BLaER1 treated with 17β-estradiol and CSF1 and Interleukin-3, amounts not matched to agents 10 nM and 100 nM (cell line): ENCODE data around the gene CABP4.
A peak's percentile ranks its signal among the peaks of the same experiment; 100 is the strongest.

Experiments used
- H3K27ac ChIP-seq, 11 experiments: shearing (Covaris generic); formaldehyde crosslinking; 2 replicates each; pipeline ENCODE4 v1.8.1; 2022
- H3K27me3 ChIP-seq, 11 experiments: shearing (Covaris generic); formaldehyde crosslinking; 2 replicates each; pipeline ENCODE4 v1.8.1; 2022
- H3K36me3 ChIP-seq, 11 experiments: shearing (Covaris generic); formaldehyde crosslinking; 2 replicates each; pipeline ENCODE4 v1.8.1; 2022
- H3K4me1 ChIP-seq, 10 experiments: shearing (Covaris generic); formaldehyde crosslinking; 2 replicates each; pipeline ENCODE4 v1.8.1; 2022
- H3K4me2 ChIP-seq, 11 experiments: shearing (Covaris generic); formaldehyde crosslinking; 2 replicates each; pipeline ENCODE4 v1.8.1; 2022
- H3K4me3 ChIP-seq, 10 experiments: shearing (Covaris generic); formaldehyde crosslinking; 2 replicates each; pipeline ENCODE4 v1.8.1; 2022
- H3K9ac ChIP-seq, 11 experiments: shearing (Covaris generic); formaldehyde crosslinking; 2 replicates each; pipeline ENCODE4 v1.8.1; 2022
- H3K9me3 ChIP-seq, 11 experiments: shearing (Covaris generic); formaldehyde crosslinking; replicated peaks in 1 of 11; 2 replicates each; pipeline ENCODE4 v1.8.1; 2022
- H4K20me1 ChIP-seq, 11 experiments: shearing (Covaris generic); formaldehyde crosslinking; 2 replicates each; pipeline ENCODE4 v1.8.1; 2022
- Cebpa-rat ChIP-seq, 11 experiments: shearing (Covaris generic); IDR thresholded peaks; 2 replicates each; pipeline ENCODE4 v1.8.1; 2022

Gene CABP4

GRCh38 chr11:67435727-67436458 is 19.3 kb upstream of the CABP4 start:
- peaks cover 52 to 86% (median 56%) of the 10 kb centered on the region in 11 experiments for H3K36me3 ChIP-seq
- peak overlapping the region in 9 of 10 experiments; percentile 47 to 80 (median 71); a peak in 17 of 20 replicates for H3K4me3 ChIP-seq
- no peak for TF ChIP-seq Cebpa-rat (IDR thresholded peaks at IDR 0.05)
- H3K4me1 ChIP-seq, result peaks cover 67 to 97% (median 89%) of the 10 kb centered on the region in 10 experiments
- H4K20me1 ChIP-seq, result peaks cover 28 to 84% (median 63%) of the 10 kb centered on the region in 11 experiments; a peak in 21 of 22 replicates
- peak overlapping the region in 10 of 11 experiments; percentile 29 to 97 (median 89); a peak in 19 of 22 replicates for H3K27ac ChIP-seq
- no peaks in the 10 kb centered on the region for H3K9me3 ChIP-seq
- H3K27me3 ChIP-seq, result no peaks in the 10 kb centered on the region
- H3K9ac ChIP-seq, result peak overlapping the region; percentile 62 to 94 (median 83)
- H3K4me2 ChIP-seq, result peak overlapping the region; percentile 88 to 99 (median 98)

- Histone ChIP-seq H3K9ac (peak overlapping the region; percentile 62 to 94 (median 83); a peak in 21 of 22 replicates), H3K27ac (peak overlapping the region in 9 of 11 experiments; percentile 52 to 97 (median 89); a peak in 19 of 22 replicates), H3K4me1 (peaks cover 73 to 98% (median 95%) of the 10 kb centered on the region in 10 experiments), H3K4me3 (peak overlapping the region; percentile 9 to 80 (median 70); a peak in 18 of 20 replicates), H3K4me2 (peak overlapping the region; percentile 88 to 99 (median 98)), H3K36me3 (peaks cover 46 to 86% (median 50%) of the 10 kb centered on the region in 11 experiments), H4K20me1 (peaks cover 32 to 85% (median 66%) of the 10 kb centered on the region in 11 experiments; a peak in 21 of 22 replicates), H3K27me3 (no peaks in the 10 kb centered on the region), H3K9me3 (no peaks in the 10 kb centered on the region)
- no peak for TF ChIP-seq Cebpa-rat (IDR thresholded peaks at IDR 0.05)
These were observed 18.6 kb upstream of the CABP4 start for GRCh38 chr11:67436459-67437081.

GRCh38 chr11:67437082-67437808 is 17.9 kb upstream of the CABP4 start, which contains the start of gene PTPRCAP:
Gene PTPRCAP (minus strand): TSS chr11:67437682. CDS start chr11:67437619, 63 bp downstream.
- Histone ChIP-seq H4K20me1 (peaks cover 38 to 85% (median 59%) of the 10 kb centered on the region in 11 experiments; a peak in 21 of 22 replicates), H3K27me3 (no peaks in the 10 kb centered on the region), H3K27ac (peak within 1 kb of the TSS; percentile 46 to 97 (median 89); a peak in 21 of 22 replicates), H3K9me3 (no peaks in the 10 kb centered on the region), H3K4me2 (peak within 1 kb of the TSS; percentile 88 to 99 (median 98)), H3K36me3 (peaks cover 39 to 86% (median 43%) of the 10 kb centered on the region in 11 experiments), H3K9ac (peak within 1 kb of the TSS; percentile 74 to 94 (median 83)), H3K4me1 (peaks cover 80 to 98% (median 95%) of the 10 kb centered on the region in 10 experiments), H3K4me3 (peak within 1 kb of the TSS; percentile 33 to 80 (median 70))
- no peak for TF ChIP-seq Cebpa-rat (IDR thresholded peaks at IDR 0.05)

- peak overlapping the region; percentile 46 to 97 (median 89); a peak in 19 of 22 replicates for H3K27ac ChIP-seq
- H3K9ac ChIP-seq, result peak overlapping the region; percentile 74 to 94 (median 83); a peak in 20 of 22 replicates
- H3K9me3 ChIP-seq, result no peaks in the 10 kb centered on the region
- H3K4me1 ChIP-seq, result peaks cover 86 to 99% (median 97%) of the 10 kb centered on the region in 10 experiments
- H3K36me3 ChIP-seq, result peaks cover 34 to 84% (median 38%) of the 10 kb centered on the region in 11 experiments
- H3K4me2 ChIP-seq, result peak overlapping the region; percentile 88 to 99 (median 98)
- peaks cover 40 to 86% (median 55%) of the 10 kb centered on the region in 11 experiments; a peak in 21 of 22 replicates for H4K20me1 ChIP-seq
- TF ChIP-seq Cebpa-rat (IDR thresholded peaks at IDR 0.05), result no peak
- no peaks in the 10 kb centered on the region for H3K27me3 ChIP-seq
- peak overlapping the region; percentile 33 to 80 (median 70); a peak in 19 of 20 replicates for H3K4me3 ChIP-seq
These were observed 17.4 kb upstream of the CABP4 start for GRCh38 chr11:67437809-67438157.

GRCh38 chr11:67438158-67438902 is 16.8 kb upstream of the CABP4 start:
- peaks cover 35 to 83% (median 55%) of the 10 kb centered on the region in 11 experiments; a peak in 21 of 22 replicates for H4K20me1 ChIP-seq
- H3K27ac ChIP-seq, result peak overlapping the region in 9 of 11 experiments; percentile 72 to 97 (median 89); a peak in 17 of 22 replicates
- H3K4me2 ChIP-seq, result peak overlapping the region; percentile 88 to 99 (median 98)
- peak overlapping the region in 8 of 10 experiments; percentile 68 to 80 (median 71); a peak in 16 of 20 replicates for H3K4me3 ChIP-seq
- no peak for TF ChIP-seq Cebpa-rat (IDR thresholded peaks at IDR 0.05)
- H3K4me1 ChIP-seq, result peaks cover 86 to 96% (median 95%) of the 10 kb centered on the region in 10 experiments
- peaks cover 28 to 79% (median 32%) of the 10 kb centered on the region in 11 experiments for H3K36me3 ChIP-seq
- no peaks in the 10 kb centered on the region for H3K27me3 ChIP-seq
- no peaks in the 10 kb centered on the region for H3K9me3 ChIP-seq
- H3K9ac ChIP-seq, result peak overlapping the region; percentile 19 to 94 (median 83); a peak in 19 of 22 replicates

GRCh38 chr11:67439321-67440228 is 15.6 kb upstream of the CABP4 start:
- H3K4me2 ChIP-seq, result peak overlapping the region; percentile 88 to 99 (median 98)
- peak overlapping the region; percentile 1 to 93 (median 82); a peak in 14 of 22 replicates for H3K9ac ChIP-seq
- no peaks in the 10 kb centered on the region for H3K27me3 ChIP-seq
- peaks cover 16 to 67% (median 20%) of the 10 kb centered on the region in 11 experiments for H3K36me3 ChIP-seq
- peak overlapping the region in 8 of 11 experiments; percentile 20 to 97 (median 89); a peak in 11 of 22 replicates for H3K27ac ChIP-seq
- H3K4me3 ChIP-seq, result peak overlapping the region in 5 of 10 experiments; percentile 1 to 80 (median 34); a peak in 3 of 20 replicates
- H3K9me3 ChIP-seq, result no peaks in the 10 kb centered on the region
- TF ChIP-seq Cebpa-rat (IDR thresholded peaks at IDR 0.05), result no peak
- peaks cover 23 to 70% (median 42%) of the 10 kb centered on the region in 11 experiments; a peak in 21 of 22 replicates for H4K20me1 ChIP-seq
- peaks cover 88 to 94% (median 92%) of the 10 kb centered on the region in 10 experiments for H3K4me1 ChIP-seq
